GM18909 (cell line): Measurements from ENCODE around the gene LY6G6F.

Experiments used
- ATAC-seq: cut with Tn5 transposase; IDR thresholded peaks from one replicate; pipeline ENCODE4 v1.9.1; 2021; ENCODE audit warnings: mild to moderate bottlenecking; ENCODE audit not compliant: unreplicated experiment, poor library complexity

LY6G6F gene

GRCh38 chr6:31706599-31706998, at the start of gene LY6G6F:
LY6G6F (plus strand) TSS chr6:31706866; CDS start chr6:31706907, 41 bp downstream.
- no peak for ATAC-seq

DNA sequence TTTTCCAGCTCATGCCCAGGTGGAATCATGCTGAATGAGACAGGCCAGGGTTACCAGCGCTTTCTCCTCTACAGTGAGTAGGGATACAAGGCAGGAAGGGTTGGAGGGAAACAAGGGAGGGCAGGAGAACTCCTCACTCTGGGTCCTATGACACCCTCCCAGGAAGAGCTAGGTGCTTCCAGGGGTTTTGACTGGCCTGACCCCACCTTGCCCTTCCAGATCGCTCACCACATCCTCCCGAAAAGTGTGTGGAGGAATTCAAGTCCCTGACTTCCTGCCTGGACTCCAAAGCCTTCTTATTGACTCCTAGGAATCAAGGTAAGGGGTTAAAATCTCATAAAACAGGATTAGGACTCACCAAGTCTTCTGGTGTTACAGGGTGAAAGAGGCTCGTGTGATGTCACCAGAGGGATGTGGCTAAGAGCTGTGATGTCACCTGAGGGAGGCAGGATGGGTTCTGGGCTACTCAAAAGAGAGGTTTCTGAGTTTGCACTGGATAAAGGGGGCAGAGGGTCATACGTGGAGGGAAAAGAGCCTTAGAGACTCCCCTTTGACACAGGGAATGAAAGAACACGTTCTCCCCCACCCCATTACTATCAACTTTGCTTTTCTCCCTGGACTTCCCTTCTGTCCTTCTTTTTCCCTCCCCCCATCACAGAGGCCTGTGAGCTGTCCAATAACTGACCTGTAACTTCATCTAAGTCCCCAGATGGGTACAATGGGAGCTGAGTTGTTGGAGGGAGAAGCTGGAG, 49.1 kb upstream of the LY6G6F start:
- ATAC-seq = no peak

GRCh38 chr6:31658158-31658688, 48.4 kb upstream of the LY6G6F start:
- no peak for ATAC-seq

GRCh38 chr6:31658983-31659648, 47.5 kb upstream of the LY6G6F start:
- ATAC-seq = no peak

- no peak for ATAC-seq
Observed at GRCh38 chr6:31659649-31660380, 46.9 kb upstream of the LY6G6F start.

GRCh38 chr6:31660381-31661261, 46.0 kb upstream of the LY6G6F start, which contains the start of gene C6orf47:
C6orf47 (minus strand) TSS chr6:31660778; CDS start chr6:31659947, 831 bp downstream.
- ATAC-seq = peak; percentile 42

GRCh38 chr6:31661262-31662123, 45.2 kb upstream of the LY6G6F start:
- no peak for ATAC-seq

GRCh38 chr6:31662124-31662723, 44.4 kb upstream of the LY6G6F start:
- ATAC-seq = no peak

DNA sequence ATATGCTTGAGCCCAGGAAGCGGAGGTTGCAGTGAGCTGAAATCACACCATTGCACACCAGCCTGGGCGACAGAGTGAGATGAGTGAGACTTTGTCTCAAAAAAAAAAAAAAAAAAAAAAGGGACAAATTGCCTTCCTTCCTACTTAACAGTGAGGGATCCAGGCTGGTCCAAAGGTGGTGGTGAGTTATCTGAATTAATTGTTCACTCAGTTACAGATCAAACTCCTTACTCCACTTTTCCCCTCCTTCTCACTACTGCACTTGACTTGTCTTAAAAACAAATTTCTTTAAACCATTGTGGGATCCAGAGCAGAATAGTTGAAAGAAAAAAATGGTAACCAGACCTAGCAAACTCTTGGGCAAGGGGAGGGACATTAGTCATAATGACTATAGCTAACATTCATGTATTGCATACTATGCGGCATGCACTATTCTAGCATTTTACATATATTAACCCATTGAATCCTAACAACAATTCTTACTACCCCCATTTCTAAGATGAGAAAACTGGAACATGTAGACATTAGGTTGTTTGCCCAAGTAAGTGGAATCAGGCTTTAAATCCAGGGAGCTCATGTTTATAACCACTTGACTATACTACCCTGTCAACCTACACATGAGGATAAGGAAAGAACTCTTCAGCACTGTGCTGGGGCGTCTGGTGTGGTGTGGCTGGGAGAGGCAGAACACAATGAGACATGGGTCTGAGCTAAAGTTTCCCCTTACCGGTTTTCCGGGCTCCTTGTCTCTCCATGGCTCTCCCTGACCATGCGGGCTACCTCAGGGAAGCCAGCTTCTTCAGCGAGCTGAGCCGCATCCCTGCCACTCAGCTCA, 43.3 kb upstream of the LY6G6F start:
- ATAC-seq = no peak

- ATAC-seq = no peak
Observed at GRCh38 chr6:31663961-31664789, 42.5 kb upstream of the LY6G6F start.

GRCh38 chr6:31664790-31665500, 41.7 kb upstream of the LY6G6F start, which contains the start of gene GPANK1:
GPANK1 (minus strand) TSS chr6:31664997; CDS start chr6:31664478, 519 bp downstream.
- ATAC-seq = peak; percentile 31

DNA sequence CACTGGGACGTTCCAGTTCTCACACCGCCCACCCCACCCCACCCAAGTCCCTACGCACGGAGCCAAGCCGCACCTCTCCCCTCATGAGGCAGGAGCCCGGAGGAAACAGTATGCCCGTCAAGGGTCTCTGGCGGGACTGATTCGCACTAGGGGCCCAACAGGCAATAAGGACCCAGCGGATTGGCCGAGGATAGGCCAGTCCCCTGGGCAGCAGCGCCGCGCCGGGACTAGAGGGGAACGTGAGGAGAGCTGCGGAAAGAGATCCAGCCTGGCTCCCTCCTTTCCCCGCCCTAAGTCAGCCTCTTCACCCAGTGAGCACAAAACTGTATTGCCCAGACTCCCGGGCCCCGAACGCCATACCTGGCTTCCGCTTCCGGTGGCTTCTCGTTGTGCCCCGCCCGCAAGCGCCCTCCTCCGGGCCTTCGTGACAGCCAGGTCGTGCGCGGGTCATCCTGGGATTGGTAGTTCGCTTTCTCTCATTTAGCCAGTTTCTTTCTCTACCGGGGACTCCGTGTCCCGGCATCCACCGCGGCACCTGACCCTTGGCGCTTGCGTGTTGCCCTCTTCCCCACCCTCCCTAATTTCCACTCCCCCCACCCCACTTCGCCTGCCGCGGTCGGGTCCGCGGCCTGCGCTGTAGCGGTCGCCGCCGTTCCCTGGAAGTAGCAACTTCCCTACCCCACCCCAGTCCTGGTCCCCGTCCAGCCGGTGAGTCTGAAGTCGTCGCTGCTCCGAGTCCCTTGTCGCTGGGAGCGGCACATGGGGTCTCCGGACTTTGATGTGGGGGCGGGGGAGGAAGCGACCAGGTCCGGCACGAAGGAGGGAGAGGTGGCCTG, 40.9 kb upstream of the LY6G6F start, which contains the start of gene CSNK2B:
TSS of gene CSNK2B (plus strand) at position 580 of the 836 bp plus-strand sequence. CDS start 752 bp downstream, outside the sequence.
- peak; percentile 79 for ATAC-seq

GRCh38 chr6:31666337-31666965, 40.2 kb upstream of the LY6G6F start:
- no peak for ATAC-seq

GRCh38 chr6:31669676-31670075, 37.0 kb upstream of the LY6G6F start, which contains the start of gene LY6G5B:
LY6G5B (plus strand) TSS chr6:31669976; CDS start chr6:31670951, 975 bp downstream.
- no peak for ATAC-seq
